ENCODE results near the gene FN3KRP. TPM values are rescaled to one million over a fixed set of nuclear protein-coding genes. Genes with fewer than 3 reads are reported as not detected.

Gene FN3KRP
- total and polyA plus RNA-seq, 4 donors: 17.3 to 27.6 (median 23.6) TPM

DNA sequence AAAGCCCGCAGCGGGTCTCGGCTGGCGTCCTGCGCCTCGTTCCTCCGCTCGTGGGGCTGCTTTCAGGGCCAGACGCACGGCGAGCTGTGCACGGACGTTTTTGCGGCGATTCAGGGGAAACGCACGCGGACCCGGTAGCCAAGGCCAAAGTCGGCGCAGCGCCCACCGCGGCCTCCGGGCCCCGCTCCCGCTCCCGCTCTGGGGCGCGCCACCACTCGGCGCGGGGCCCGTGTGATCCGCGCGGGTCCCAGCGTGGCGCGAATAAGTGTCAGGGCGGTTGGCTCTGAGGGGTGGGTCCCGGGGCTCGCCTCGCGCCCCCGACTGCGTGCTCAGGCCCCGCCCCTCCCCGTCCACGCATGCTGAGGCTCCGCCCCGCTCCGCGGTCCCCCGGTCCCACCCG lies 34.7 kb downstream of the FN3KRP start:
- Histone ChIP-seq H3K4me1 (ENCODE audit: control insufficient read depth in 5 of 5, insufficient read depth in 5 of 5, low read length in 5 of 5) (peaks cover 4 to 8% (median 7%) of the 10 kb centered on the region in 5 donors), H3K27me3 (ENCODE audit: control insufficient read depth in 3 of 3, insufficient read depth in 3 of 3, low read length in 2 of 3) (no peaks in the 10 kb centered on the region), H3K9ac (ENCODE audit: insufficient read depth in 1 of 2, low read length in 2 of 2) (no peak overlapping the region), H3K27ac (ENCODE audit: low read depth in 1 of 2, low read length in 1 of 2) (peak overlapping the region in 1 of 2 donors; percentile 65), H3K36me3 (ENCODE audit: control insufficient read depth in 4 of 4, insufficient read depth in 4 of 4, low read length in 4 of 4) (peaks cover 0 to 9% (median under 1%) of the 10 kb centered on the region in 4 donors), H3K9me3 (ENCODE audit: control insufficient read depth in 4 of 4, insufficient read depth in 3 of 4, low read length in 3 of 4) (peaks cover 0 to under 1% (median 0%) of the 10 kb centered on the region in 4 donors), H3K4me3 (peak overlapping the region; percentile 55)
- DNase-seq (peak in 1 of 3 donors; percentile 47), ATAC-seq (ENCODE audit: insufficient read depth, low FRiP score) (no peak)
- TF ChIP-seq, protein P1, sequence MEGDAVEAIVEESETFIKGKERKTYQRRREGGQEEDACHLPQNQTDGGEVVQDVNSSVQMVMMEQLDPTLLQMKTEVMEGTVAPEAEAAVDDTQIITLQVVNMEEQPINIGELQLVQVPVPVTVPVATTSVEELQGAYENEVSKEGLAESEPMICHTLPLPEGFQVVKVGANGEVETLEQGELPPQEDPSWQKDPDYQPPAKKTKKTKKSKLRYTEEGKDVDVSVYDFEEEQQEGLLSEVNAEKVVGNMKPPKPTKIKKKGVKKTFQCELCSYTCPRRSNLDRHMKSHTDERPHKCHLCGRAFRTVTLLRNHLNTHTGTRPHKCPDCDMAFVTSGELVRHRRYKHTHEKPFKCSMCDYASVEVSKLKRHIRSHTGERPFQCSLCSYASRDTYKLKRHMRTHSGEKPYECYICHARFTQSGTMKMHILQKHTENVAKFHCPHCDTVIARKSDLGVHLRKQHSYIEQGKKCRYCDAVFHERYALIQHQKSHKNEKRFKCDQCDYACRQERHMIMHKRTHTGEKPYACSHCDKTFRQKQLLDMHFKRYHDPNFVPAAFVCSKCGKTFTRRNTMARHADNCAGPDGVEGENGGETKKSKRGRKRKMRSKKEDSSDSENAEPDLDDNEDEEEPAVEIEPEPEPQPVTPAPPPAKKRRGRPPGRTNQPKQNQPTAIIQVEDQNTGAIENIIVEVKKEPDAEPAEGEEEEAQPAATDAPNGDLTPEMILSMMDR (IDR thresholded peaks at IDR 0.05; ENCODE audit: control extremely low read depth, extremely low read depth): no peak
- WGBS, 2 donors: 0 to 2% methylated on average over 46 to 56 of the region's 56 CpGs

DNA sequence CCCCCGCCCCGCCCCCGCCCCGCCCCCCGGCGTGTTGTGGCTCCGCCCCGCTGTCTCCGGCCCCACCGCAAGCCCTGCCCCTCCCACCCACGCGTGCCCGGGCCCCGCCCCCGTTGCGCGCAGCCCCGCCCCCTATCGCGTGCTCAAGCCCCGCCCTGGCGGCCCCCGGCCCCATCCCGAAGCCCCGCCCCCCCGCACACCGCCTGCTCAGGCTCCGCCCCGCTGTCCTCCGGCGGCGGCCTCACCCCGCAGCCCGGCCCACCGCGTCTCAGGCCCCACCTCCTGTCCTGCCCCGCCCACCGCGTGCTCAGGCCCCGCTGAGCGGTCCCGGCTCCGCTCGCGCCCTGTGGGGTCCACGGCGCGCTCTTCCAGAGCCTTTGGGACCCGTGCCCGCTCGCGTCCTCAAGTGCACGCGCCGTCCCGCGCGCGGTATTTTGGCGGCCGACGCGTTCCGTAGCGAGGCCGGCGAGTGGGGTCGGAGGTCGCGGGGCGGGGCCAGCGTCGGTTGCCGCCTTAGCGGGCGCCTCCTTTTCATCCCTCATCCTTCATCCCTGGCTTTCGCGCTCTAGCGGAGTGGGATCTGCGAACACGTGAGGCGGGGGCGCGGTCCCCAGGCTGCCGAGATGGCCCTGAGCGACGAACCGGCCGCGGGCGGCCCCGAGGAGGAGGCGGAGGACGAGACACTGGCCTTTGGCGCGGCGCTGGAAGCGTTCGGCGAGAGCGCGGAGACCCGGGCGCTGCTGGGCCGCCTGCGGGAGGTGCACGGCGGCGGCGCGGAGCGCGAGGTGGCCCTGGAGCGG lies 35.3 kb downstream of the FN3KRP start, which contains the start of gene TBCD:
TBCD (plus strand) TSS at position 495 of the 800 bp plus-strand sequence; CDS start at position 624, 129 bp downstream.
- ATAC-seq (ENCODE audit: insufficient read depth, low FRiP score) (peak; percentile 88), DNase-seq (peak; percentile 93 to 95 (median 94))
- WGBS, 2 donors: 1% methylated on average over 56 to 113 of the region's 114 CpGs
- Histone ChIP-seq H3K36me3 (ENCODE audit: control insufficient read depth in 4 of 4, insufficient read depth in 4 of 4, low read length in 4 of 4) (peaks cover 0 to 9% (median under 1%) of the 10 kb centered on the region in 4 donors), H3K9ac (ENCODE audit: insufficient read depth in 1 of 2, low read length in 2 of 2) (peak within 1 kb of the TSS; percentile 7 to 12), H3K4me1 (ENCODE audit: control insufficient read depth in 5 of 5, insufficient read depth in 5 of 5, low read length in 5 of 5) (peaks cover 4 to 8% (median 7%) of the 10 kb centered on the region in 5 donors), H3K9me3 (ENCODE audit: control insufficient read depth in 4 of 4, insufficient read depth in 3 of 4, low read length in 3 of 4) (no peaks in the 10 kb centered on the region), H3K4me3 (peak within 1 kb of the TSS; percentile 89), H3K27ac (ENCODE audit: low read depth in 1 of 2, low read length in 1 of 2) (peak within 1 kb of the TSS; percentile 69 to 85), H3K27me3 (ENCODE audit: control insufficient read depth in 3 of 3, insufficient read depth in 3 of 3, low read length in 2 of 3) (no peaks in the 10 kb centered on the region)
- TF ChIP-seq, protein P1 (IDR thresholded peaks at IDR 0.05; ENCODE audit: control extremely low read depth, extremely low read depth): no peak

DNA sequence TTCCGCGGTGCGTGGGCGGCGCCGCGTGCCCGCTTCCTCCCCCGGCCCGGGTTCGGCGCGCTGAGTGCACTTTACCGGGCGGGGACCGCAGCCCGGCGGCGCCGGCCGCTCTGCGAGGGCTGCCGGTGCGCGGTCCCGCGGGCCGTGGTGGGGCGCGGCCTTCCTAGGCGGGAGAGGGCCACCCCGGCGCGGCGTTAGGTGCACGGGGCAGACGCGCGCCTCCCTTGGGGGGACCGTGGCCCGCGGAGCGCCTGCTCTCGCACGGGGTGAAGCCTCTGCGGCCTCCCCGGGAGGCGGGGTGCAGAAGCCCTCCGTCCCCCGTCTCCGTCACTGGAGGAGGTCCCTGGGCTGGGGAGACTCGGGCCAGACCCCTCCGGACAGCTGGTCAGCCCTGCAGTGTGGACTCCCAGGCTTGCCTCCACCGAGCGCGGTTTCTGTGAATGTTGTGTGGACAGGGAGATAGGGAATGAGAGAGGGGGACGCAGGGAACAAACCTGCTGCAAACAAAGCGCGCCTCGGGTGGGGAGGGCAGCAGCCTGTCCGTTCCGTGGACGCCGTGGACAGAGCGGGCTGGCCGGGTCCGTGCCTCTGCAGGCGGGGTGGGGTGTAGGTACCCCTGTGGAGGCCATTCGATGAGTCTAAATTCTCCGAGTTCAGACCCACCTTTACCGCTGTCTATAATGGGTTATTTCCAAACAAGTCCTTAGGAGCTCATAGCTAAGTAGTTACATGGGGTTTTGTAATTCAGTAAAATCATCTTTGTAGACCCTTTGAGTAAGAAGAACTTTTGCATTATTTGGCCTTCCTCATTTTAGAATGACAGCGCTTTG lies 36.1 kb downstream of the FN3KRP start:
- TF ChIP-seq, protein P1 (IDR thresholded peaks at IDR 0.05; ENCODE audit: control extremely low read depth, extremely low read depth): no peak
- peaks cover 0 to 9% (median 1%) of the 10 kb centered on the region in 4 donors for H3K36me3 ChIP-seq (ENCODE audit: control insufficient read depth in 4 of 4, insufficient read depth in 4 of 4, low read length in 4 of 4)
- H3K4me3 ChIP-seq: peak overlapping the region; percentile 89
- H3K27me3 ChIP-seq (ENCODE audit: control insufficient read depth in 3 of 3, insufficient read depth in 3 of 3, low read length in 2 of 3): no peaks in the 10 kb centered on the region
- ATAC-seq (ENCODE audit: insufficient read depth, low FRiP score) (peak; percentile 13), DNase-seq (peak in 2 of 3 donors; percentile 35 to 38)
- WGBS, 2 donors: 2% methylated on average over 44 to 72 of the region's 72 CpGs
- no peaks in the 10 kb centered on the region for H3K9me3 ChIP-seq (ENCODE audit: control insufficient read depth in 4 of 4, insufficient read depth in 3 of 4, low read length in 3 of 4)
- peak overlapping the region; percentile 7 to 12 for H3K9ac ChIP-seq (ENCODE audit: insufficient read depth in 1 of 2, low read length in 2 of 2)
- H3K27ac ChIP-seq (ENCODE audit: low read depth in 1 of 2, low read length in 1 of 2): peak overlapping the region; percentile 69 to 85
- H3K4me1 ChIP-seq (ENCODE audit: control insufficient read depth in 5 of 5, insufficient read depth in 5 of 5, low read length in 5 of 5): peaks cover 4 to 8% (median 7%) of the 10 kb centered on the region in 5 donors

Measured in lung (tissue), 12 donors.